ENCODE measurements around the gene RIC8A.

DNA sequence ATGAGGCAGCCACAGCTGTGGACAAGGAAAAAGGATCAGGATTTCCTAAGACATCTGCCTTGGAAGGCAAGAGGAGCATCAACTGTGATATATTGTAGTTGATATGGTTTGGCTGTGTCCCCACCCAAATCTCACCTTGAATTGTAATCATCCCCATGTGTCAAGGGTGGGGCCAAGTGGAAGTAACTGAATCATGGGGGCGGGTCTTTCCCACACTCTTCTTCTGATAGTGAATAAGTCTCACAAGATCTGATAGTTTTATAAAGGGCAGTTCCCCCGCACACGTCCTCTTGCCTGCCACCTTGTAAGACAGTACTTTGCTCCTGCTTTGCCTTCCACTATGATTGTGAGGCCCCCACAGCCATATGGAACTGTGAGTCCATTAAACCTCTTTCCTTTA is 10.2 kb downstream of the RIC8A start:
- TF ChIP-seq NBN (IDR thresholded peaks at IDR 0.05), result no peak
- TF ChIP-seq, protein P1, sequence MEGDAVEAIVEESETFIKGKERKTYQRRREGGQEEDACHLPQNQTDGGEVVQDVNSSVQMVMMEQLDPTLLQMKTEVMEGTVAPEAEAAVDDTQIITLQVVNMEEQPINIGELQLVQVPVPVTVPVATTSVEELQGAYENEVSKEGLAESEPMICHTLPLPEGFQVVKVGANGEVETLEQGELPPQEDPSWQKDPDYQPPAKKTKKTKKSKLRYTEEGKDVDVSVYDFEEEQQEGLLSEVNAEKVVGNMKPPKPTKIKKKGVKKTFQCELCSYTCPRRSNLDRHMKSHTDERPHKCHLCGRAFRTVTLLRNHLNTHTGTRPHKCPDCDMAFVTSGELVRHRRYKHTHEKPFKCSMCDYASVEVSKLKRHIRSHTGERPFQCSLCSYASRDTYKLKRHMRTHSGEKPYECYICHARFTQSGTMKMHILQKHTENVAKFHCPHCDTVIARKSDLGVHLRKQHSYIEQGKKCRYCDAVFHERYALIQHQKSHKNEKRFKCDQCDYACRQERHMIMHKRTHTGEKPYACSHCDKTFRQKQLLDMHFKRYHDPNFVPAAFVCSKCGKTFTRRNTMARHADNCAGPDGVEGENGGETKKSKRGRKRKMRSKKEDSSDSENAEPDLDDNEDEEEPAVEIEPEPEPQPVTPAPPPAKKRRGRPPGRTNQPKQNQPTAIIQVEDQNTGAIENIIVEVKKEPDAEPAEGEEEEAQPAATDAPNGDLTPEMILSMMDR (IDR thresholded peaks at IDR 0.05 in 2 of 3, conservative IDR thresholded peaks at IDR 0.05 in 1 of 3; ENCODE audit: control insufficient read depth in 2 of 3, extremely low read depth in 1 of 3, insufficient read depth in 1 of 3, low read depth in 3 of 3, low read length in 3 of 3), result no peak
- TF ChIP-seq, protein P2, sequence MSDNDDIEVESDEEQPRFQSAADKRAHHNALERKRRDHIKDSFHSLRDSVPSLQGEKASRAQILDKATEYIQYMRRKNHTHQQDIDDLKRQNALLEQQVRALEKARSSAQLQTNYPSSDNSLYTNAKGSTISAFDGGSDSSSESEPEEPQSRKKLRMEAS (IDR thresholded peaks at IDR 0.05; ENCODE audit: low read depth, low read length), result no peak
- TF ChIP-seq, protein P3, sequence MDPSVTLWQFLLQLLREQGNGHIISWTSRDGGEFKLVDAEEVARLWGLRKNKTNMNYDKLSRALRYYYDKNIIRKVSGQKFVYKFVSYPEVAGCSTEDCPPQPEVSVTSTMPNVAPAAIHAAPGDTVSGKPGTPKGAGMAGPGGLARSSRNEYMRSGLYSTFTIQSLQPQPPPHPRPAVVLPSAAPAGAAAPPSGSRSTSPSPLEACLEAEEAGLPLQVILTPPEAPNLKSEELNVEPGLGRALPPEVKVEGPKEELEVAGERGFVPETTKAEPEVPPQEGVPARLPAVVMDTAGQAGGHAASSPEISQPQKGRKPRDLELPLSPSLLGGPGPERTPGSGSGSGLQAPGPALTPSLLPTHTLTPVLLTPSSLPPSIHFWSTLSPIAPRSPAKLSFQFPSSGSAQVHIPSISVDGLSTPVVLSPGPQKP (IDR thresholded peaks at IDR 0.05; ENCODE audit: low read depth, low read length), result no peak
- no peak for TF ChIP-seq EP300 (IDR thresholded peaks at IDR 0.05; ENCODE audit: borderline replicate concordance in 1 of 2, control insufficient read depth in 1 of 2, low read depth in 2 of 2, low read length in 2 of 2)
- TF ChIP-seq BCL11A (IDR thresholded peaks at IDR 0.05; ENCODE audit: low read depth, low read length), result no peak
- TF ChIP-seq POLR2A (IDR thresholded peaks at IDR 0.05; ENCODE audit: low read depth, low read length), result no peak
- TF ChIP-seq ZNF384 (IDR thresholded peaks at IDR 0.05; ENCODE audit: borderline replicate concordance, low read depth, low read length), result no peak
- no peak for TF ChIP-seq HDAC6 (IDR thresholded peaks at IDR 0.05; ENCODE audit: unreplicated experiment)
- TF ChIP-seq JUND (IDR thresholded peaks at IDR 0.05; ENCODE audit: low read depth, low read length), result no peak
- TF ChIP-seq RCOR1 (conservative IDR thresholded peaks at IDR 0.05; ENCODE audit: low read depth, low read length), result no peak
- TF ChIP-seq, protein P4, sequence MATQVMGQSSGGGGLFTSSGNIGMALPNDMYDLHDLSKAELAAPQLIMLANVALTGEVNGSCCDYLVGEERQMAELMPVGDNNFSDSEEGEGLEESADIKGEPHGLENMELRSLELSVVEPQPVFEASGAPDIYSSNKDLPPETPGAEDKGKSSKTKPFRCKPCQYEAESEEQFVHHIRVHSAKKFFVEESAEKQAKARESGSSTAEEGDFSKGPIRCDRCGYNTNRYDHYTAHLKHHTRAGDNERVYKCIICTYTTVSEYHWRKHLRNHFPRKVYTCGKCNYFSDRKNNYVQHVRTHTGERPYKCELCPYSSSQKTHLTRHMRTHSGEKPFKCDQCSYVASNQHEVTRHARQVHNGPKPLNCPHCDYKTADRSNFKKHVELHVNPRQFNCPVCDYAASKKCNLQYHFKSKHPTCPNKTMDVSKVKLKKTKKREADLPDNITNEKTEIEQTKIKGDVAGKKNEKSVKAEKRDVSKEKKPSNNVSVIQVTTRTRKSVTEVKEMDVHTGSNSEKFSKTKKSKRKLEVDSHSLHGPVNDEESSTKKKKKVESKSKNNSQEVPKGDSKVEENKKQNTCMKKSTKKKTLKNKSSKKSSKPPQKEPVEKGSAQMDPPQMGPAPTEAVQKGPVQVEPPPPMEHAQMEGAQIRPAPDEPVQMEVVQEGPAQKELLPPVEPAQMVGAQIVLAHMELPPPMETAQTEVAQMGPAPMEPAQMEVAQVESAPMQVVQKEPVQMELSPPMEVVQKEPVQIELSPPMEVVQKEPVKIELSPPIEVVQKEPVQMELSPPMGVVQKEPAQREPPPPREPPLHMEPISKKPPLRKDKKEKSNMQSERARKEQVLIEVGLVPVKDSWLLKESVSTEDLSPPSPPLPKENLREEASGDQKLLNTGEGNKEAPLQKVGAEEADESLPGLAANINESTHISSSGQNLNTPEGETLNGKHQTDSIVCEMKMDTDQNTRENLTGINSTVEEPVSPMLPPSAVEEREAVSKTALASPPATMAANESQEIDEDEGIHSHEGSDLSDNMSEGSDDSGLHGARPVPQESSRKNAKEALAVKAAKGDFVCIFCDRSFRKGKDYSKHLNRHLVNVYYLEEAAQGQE (IDR thresholded peaks at IDR 0.05; ENCODE audit: low read depth, low read length), result no peak
- no peak for TF ChIP-seq SP1 (IDR thresholded peaks at IDR 0.05; ENCODE audit: low read depth, low read length)
